Right lung (tissue), 5 donors: Measurements from ENCODE around the gene YPEL2. TPM values are rescaled to one million over a fixed set of nuclear protein-coding genes. Genes with fewer than 3 reads are reported as not detected.
A peak's percentile ranks its signal among the peaks of the same experiment; 100 is the strongest.

Experiments
- DNase-seq, 2 donors: peaks; one replicate each; pipeline ENCODE4 v3.0.0-alpha.2; 2013
- polyA plus RNA-seq, 5 donors: library from polyadenylated mRNA; unstranded; fragments of 120-200 nt; gene quantifications; one replicate each; pipeline versions ENCODE4 v1.2.1 to v1.2.3, GENCODE V29; 2013; ENCODE audit warnings: inconsistent platforms in 1 of 5, low replicate concordance in 1 of 5; ENCODE audit not compliant: insufficient read length in 5 of 5, insufficient read depth in 1 of 5

Gene YPEL2
- polyA plus RNA-seq, 5 donors = 15.3 to 19.8 (median 18.6) TPM

- DNase-seq = no peak
Observed at GRCh38 chr17:59428916-59429485, 97.5 kb downstream of the YPEL2 start.

GRCh38 chr17:59431601-59432000 lies 100.1 kb downstream of the YPEL2 start:
- no peak for DNase-seq

DNA sequence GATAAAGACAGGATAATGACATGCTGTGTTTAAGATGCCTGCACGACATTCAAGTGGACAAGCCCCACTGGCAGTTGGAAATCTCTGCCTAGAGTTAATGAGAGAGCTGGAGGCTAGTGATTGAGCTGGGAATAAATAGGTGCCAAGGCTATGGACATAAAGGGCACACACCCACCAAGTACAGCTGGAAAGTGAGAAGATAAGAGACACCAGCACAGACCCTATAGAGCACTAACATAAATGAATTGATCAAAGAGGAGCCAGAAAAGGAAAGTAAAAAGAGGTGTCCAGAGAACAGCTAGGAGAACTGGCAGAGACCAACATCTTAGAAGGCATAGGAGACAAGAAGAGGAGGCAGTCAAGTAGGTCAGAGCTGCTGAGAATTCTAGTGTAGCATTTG lies 101.2 kb downstream of the YPEL2 start:
- DNase-seq = no peak

- DNase-seq = no peak
Observed at GRCh38 chr17:59433586-59433985, 102.1 kb downstream of the YPEL2 start.

DNA sequence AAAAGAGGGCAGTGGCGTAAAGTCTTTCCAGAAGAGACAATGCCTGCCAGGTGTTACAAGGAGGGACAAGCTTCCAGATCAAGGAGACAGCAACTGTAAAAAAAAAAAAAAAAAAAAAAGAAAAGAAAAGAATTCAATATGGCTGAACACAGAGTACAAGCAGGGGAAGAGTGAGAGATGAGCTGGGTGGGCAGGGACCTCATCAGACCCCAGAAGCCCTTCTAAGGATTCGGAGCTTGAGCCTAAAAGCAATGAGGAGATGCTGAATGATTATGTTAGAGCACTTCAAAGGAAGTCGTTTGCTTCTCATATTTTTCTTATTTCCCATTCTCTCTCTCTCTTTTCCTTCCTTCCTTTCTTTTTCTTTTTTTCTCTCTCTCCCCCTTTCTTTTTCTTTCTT lies 103.0 kb downstream of the YPEL2 start:
- no peak for DNase-seq

- no peak for DNase-seq
Observed at GRCh38 chr17:59435238-59435637, 103.8 kb downstream of the YPEL2 start.

DNA sequence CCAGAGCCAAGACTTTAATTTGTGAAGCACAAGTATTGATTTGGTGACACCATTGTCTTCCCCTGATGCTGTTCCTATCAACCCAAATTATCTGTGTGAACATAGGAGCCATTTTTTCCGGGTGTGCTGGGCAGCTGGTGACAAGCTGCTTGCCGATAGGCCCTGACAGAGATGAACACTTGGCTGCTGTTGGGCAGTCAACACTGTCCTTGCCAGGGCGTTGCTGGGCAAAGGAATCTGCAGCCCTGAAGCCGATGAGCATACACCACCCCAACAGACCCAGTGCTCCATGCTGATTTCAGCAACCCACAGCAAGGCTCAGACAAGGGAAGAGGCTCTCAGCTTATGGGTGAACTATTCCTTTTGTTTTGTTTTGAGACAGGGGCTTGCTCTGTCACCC lies 105.4 kb downstream of the YPEL2 start:
- no peak for DNase-seq

- no peak for DNase-seq
Observed at GRCh38 chr17:59437791-59438281, 106.4 kb downstream of the YPEL2 start.

- no peak for DNase-seq
Observed at GRCh38 chr17:59439262-59439661, 107.8 kb downstream of the YPEL2 start.

GRCh38 chr17:59439741-59440211 lies 108.3 kb downstream of the YPEL2 start:
- DNase-seq = no peak

- peak; percentile 78 to 87 for DNase-seq
Observed at GRCh38 chr17:59440757-59441463, 109.5 kb downstream of the YPEL2 start.

- no peak for DNase-seq
Observed at GRCh38 chr17:59441464-59442096, 110.1 kb downstream of the YPEL2 start.

DNA sequence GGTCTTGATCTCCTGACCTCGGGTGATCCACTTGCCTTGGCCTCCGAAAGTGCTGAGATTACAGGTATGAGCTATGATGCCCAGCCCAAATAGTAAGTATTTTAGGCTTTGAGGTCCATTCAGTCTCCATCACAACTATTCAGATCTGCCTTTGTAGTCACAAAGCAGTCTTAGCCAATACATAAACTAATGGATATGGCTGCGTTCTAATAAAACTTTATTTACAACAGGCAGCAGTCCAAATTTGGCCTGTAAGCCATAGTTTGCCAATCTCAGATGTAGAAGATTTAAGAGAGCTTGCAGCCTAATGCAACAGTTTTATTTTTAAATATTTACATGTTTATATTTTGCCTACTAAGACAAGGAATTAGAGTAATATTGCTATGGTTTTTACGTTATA lies 111.7 kb downstream of the YPEL2 start:
- DNase-seq = no peak

Other genes starting within 250 kb of the YPEL2 start
- 10 to 100 TPM; 17.3 to 22.2 (median 19.8) TPM for gene TRIM37, start 224.8 kb upstream of the YPEL2 start, polyA plus RNA-seq
- gene SKA2, start 176.5 kb upstream of the YPEL2 start, polyA plus RNA-seq = 10 to 100 TPM; 45.3 to 87.4 (median 62.2) TPM
- 10 to 100 TPM; 14.1 to 41.6 (median 22.8) TPM for gene PRR11, start 175.9 kb upstream of the YPEL2 start, polyA plus RNA-seq
- gene SMG8, start 121.6 kb upstream of the YPEL2 start, polyA plus RNA-seq = 10 to 100 TPM; 17.0 to 23.5 (median 21.6) TPM
- 10 to 100 TPM in 4 of 5 donors, 1 to 10 TPM in 1; 8.4 to 10.7 (median 10.0) TPM for gene GDPD1, start 111.1 kb upstream of the YPEL2 start, polyA plus RNA-seq
- 10 to 100 TPM; 50.7 to 95.5 (median 93.9) TPM for gene DHX40, start 234.0 kb downstream of the YPEL2 start, polyA plus RNA-seq